SHP77 (cell line): ENCODE results near the gene TNKS2.

Experiments
- DNase-seq, 2 experiments: peaks; one replicate each; lab custom pipeline; 2025; lab: John Stamatoyannopoulos, UW

Gene TNKS2

GRCh38 chr10:91908337-91909116 is 110.3 kb downstream of the TNKS2 start:
- peak; percentile 73 for DNase-seq

DNA sequence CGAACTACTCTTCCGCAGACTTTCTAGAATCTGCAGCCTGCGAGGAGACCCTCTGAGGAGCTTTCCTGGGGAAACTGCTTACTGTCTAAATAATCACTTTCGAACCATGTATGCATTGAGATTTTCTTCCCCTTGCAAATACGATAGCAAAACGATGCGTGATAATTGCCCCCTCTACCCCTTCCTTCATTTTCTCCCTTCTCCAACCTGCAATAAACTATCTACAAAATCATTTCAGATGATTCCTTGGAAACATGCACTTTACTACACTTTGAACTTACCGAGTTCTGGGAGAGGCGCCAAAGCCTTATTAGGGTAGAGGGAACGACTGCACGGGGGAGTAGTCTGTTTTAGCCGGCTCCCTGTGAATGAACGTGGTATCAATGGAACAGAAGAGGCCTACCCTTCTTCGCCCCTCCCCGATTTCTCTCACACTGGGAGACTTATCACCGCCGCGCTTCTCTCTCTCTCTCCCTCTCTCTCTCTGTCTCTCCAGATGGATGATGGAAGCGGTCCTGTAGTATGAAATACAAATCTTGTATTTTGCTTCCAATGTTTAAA is 111.0 kb downstream of the TNKS2 start, which contains the start of gene FGFBP3:
TSS of gene FGFBP3 (minus strand) at position 370 of the 561 bp plus-strand sequence. CDS start 517 bp downstream, outside the sequence.
- peak; percentile 38 to 41 for DNase-seq

DNA sequence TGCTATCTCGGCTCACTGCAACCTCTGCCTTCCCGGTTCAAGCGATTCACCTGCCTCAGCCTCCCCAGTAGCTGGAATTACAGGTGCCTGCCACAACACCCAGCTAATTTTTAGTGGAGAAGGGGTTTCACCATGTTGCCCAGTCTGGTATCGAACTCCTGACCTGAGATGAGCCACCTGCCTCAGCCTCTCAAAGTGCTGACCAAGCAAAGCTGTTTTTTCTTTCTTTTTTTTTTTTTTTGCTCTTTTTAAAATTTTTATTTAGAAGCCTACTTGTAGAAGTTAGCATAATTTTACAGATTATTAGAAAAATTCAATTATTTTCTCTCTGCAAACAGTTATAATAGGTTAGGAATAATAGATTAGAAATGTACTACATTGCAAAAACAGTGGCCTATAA is 112.2 kb downstream of the TNKS2 start:
- no peak for DNase-seq
